ENCODE measurements around the gene ITPRIPL1. TPM values are rescaled to one million over a fixed set of nuclear protein-coding genes. Genes with fewer than 3 reads are reported as not detected.
A peak's percentile ranks its signal among the peaks of the same experiment; 100 is the strongest.

The ITPRIPL1 gene
- total RNA-seq, 1 donor from 2014 or later = 4.3 TPM

DNA sequence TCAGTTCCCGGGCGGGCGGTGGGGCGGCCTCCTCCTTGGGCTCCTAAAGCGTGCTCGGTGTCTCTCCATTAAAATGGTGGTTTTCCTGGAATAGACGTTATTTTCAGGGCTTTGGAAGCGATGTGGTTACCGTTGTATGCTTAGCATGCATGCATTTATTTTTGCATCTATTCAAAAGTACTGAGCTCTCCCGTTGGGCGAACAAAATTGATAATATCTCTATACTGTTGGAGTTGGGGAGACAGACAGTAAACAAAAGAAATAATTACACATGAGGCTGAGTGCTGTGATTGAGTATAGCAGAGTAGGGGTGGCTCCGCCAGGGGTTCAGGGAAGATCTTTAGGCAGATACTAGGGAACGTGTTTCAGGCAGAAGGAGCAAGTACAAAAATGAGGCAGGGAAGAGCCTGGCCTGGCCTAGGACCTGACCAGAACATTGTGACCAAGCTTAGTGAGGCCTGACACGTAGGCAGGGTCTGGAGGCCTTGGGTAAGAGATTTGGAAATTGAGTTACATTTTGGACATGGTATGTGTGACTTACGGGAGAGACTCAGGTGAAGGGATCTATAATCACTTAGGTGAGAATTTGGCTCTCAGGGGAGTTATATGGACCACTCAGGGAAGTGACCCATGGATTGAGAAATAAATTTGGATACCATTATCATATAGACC, 11.1 kb downstream of the ITPRIPL1 start:
- H3K36me3 ChIP-seq = no peaks in the 10 kb centered on the region
- peaks cover 9% of the 10 kb centered on the region for H3K4me1 ChIP-seq
- H3K36me3 Mint-ChIP-seq = peaks cover 19% of the 10 kb centered on the region
- H3K9me3 Mint-ChIP-seq = no peaks in the 10 kb centered on the region
- H3K9ac ChIP-seq = peak overlapping the region; percentile 41
- peak overlapping the region; percentile 88 for H3K4me2 ChIP-seq
- H3K27ac Mint-ChIP-seq = peak overlapping the region; percentile 55
- no peaks in the 10 kb centered on the region for H3K9me3 ChIP-seq (ENCODE audit: low read depth)
- peaks cover 2% of the 10 kb centered on the region for H4K20me1 ChIP-seq (ENCODE audit: low read depth)
- peak overlapping the region; percentile 67 for H3K4me3 ChIP-seq
- H3K4me1 Mint-ChIP-seq = peaks cover 29% of the 10 kb centered on the region
- H3K27me3 Mint-ChIP-seq (ENCODE audit: insufficient read depth, low read depth) = no peaks in the 10 kb centered on the region
- H3K27me3 ChIP-seq = no peaks in the 10 kb centered on the region
- H3K4me3 Mint-ChIP-seq = peak overlapping the region; percentile 90
- H3K79me2 ChIP-seq (ENCODE audit: low read depth) = peaks cover 61% of the 10 kb centered on the region
- DNase-seq (ENCODE audit: low spot score) = no peak
- TF ChIP-seq EZH2phosphoT487 (IDR thresholded peaks at IDR 0.05) (no peak), EZH2 (IDR thresholded peaks at IDR 0.05) (no peak)
- TF ChIP-seq, protein P1, sequence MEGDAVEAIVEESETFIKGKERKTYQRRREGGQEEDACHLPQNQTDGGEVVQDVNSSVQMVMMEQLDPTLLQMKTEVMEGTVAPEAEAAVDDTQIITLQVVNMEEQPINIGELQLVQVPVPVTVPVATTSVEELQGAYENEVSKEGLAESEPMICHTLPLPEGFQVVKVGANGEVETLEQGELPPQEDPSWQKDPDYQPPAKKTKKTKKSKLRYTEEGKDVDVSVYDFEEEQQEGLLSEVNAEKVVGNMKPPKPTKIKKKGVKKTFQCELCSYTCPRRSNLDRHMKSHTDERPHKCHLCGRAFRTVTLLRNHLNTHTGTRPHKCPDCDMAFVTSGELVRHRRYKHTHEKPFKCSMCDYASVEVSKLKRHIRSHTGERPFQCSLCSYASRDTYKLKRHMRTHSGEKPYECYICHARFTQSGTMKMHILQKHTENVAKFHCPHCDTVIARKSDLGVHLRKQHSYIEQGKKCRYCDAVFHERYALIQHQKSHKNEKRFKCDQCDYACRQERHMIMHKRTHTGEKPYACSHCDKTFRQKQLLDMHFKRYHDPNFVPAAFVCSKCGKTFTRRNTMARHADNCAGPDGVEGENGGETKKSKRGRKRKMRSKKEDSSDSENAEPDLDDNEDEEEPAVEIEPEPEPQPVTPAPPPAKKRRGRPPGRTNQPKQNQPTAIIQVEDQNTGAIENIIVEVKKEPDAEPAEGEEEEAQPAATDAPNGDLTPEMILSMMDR (IDR thresholded peaks at IDR 0.05) = no peak
- no peaks in the 10 kb centered on the region for H3F3A ChIP-seq (ENCODE audit: low read depth)
- no peak overlapping the region for H3K27ac ChIP-seq
- peak overlapping the region; percentile 34 for H2AFZ ChIP-seq (replicated peaks)

DNA sequence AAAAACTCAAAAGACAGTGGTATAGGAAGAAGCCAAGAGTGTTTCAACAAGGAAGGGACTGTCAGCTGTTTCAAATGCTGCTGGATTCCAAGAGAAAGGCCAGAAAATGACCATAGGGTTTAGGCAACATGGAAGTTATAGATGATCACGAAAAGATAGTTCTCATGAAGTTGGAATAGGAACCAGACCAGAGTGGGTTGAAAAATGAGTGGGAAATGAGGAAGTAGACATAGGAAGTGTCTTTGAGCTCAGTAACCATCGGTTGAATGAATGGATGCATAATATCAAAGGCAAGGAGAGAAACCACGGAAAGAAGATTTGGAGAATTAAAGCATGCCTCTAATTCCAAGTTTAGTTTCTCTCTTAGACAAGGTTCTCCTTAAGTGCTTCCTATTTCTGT, 11.8 kb downstream of the ITPRIPL1 start:
- peaks cover 68% of the 10 kb centered on the region for H3K79me2 ChIP-seq (ENCODE audit: low read depth)
- H3K9me3 ChIP-seq (ENCODE audit: low read depth) = no peaks in the 10 kb centered on the region
- no peak for DNase-seq (ENCODE audit: low spot score)
- peak overlapping the region; percentile 55 for H3K27ac Mint-ChIP-seq
- peaks cover 29% of the 10 kb centered on the region for H3K4me1 Mint-ChIP-seq
- H3K4me2 ChIP-seq = peak overlapping the region; percentile 88
- peaks cover 9% of the 10 kb centered on the region for H3K4me1 ChIP-seq
- peaks cover 20% of the 10 kb centered on the region for H3K36me3 Mint-ChIP-seq
- H2AFZ ChIP-seq (replicated peaks) = no peak overlapping the region
- no peaks in the 10 kb centered on the region for H3F3A ChIP-seq (ENCODE audit: low read depth)
- H4K20me1 ChIP-seq (ENCODE audit: low read depth) = peaks cover 5% of the 10 kb centered on the region
- no peaks in the 10 kb centered on the region for H3K9me3 Mint-ChIP-seq
- H3K27me3 ChIP-seq = no peaks in the 10 kb centered on the region
- peak overlapping the region; percentile 41 for H3K9ac ChIP-seq
- no peak overlapping the region for H3K27ac ChIP-seq
- peak overlapping the region; percentile 67 for H3K4me3 ChIP-seq
- H3K4me3 Mint-ChIP-seq = peak overlapping the region; percentile 90
- no peaks in the 10 kb centered on the region for H3K36me3 ChIP-seq
- no peaks in the 10 kb centered on the region for H3K27me3 Mint-ChIP-seq (ENCODE audit: insufficient read depth, low read depth)
- TF ChIP-seq EZH2 (IDR thresholded peaks at IDR 0.05) (no peak), EZH2phosphoT487 (IDR thresholded peaks at IDR 0.05) (no peak)
- TF ChIP-seq, protein P1 (IDR thresholded peaks at IDR 0.05) = no peak

DNA sequence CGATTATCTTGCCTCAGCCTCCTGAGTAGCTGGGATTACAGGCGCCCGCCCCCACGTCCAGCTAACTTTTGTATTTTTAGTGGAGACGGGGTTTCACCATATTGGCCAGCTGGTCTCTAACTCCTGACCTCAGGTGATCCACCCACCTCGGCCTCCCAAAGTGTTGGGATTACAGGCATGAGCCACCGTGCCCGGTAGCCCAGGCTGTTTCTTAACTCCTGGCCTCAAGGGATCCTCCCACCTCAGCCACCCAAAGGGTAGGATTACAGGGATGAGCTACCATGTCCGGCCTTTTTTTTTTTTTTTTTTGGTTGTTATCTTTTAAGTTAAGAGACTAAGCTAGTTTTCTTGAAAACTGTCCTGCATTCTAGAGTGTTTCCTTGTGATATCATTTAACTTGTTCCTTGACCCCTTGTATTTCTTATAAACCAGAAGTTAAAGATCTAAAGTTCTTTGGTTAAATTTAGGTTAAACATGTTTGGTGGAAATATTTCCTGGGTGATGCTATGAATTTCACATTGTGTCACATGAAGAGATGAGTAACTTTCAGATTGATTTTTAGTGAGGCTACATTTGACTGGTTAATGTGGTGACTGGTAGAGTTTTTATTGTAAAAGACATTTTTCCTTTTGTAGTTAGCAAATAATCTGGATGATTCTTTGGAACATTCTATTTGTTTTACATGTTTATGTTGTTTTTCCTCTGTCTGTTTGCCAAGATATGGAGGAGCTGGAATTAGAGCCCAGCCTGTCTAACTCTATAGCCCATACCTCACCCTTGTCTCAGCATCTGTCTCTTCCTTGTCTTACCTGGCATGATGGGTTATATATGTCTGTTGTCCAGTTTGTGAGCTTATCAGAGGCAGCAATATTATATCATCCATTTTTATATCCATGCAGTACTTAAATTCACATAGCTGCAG, 15.6 kb downstream of the ITPRIPL1 start:
- Histone ChIP-seq H3K27me3 (no peaks in the 10 kb centered on the region), H3K4me3 (no peak overlapping the region), H3K79me2 (ENCODE audit: low read depth) (peaks cover 66% of the 10 kb centered on the region), H3K4me1 (peaks cover 9% of the 10 kb centered on the region), H3K9ac (no peak overlapping the region), H2AFZ (replicated peaks) (no peak overlapping the region), H4K20me1 (ENCODE audit: low read depth) (peaks cover 8% of the 10 kb centered on the region), H3K4me2 (no peak overlapping the region), H3K36me3 (peaks cover 4% of the 10 kb centered on the region), H3K27ac (no peak overlapping the region), H3F3A (ENCODE audit: low read depth) (no peaks in the 10 kb centered on the region), H3K9me3 (ENCODE audit: low read depth) (no peaks in the 10 kb centered on the region)
- no peak overlapping the region for H3K4me3 Mint-ChIP-seq
- no peaks in the 10 kb centered on the region for H3K27me3 Mint-ChIP-seq (ENCODE audit: insufficient read depth, low read depth)
- H3K36me3 Mint-ChIP-seq = peaks cover 36% of the 10 kb centered on the region
- DNase-seq (ENCODE audit: low spot score) = no peak
- peaks cover 19% of the 10 kb centered on the region for H3K4me1 Mint-ChIP-seq
- H3K27ac Mint-ChIP-seq = no peak overlapping the region
- no peaks in the 10 kb centered on the region for H3K9me3 Mint-ChIP-seq
- TF ChIP-seq EZH2phosphoT487 (IDR thresholded peaks at IDR 0.05) (no peak), EZH2 (IDR thresholded peaks at IDR 0.05) (no peak)
- TF ChIP-seq, protein P1 (IDR thresholded peaks at IDR 0.05) = no peak
